Effector memory CD8-positive, alpha-beta T cell (primary cell): Measurements from ENCODE around the gene CRELD2.

Source experiments
- ATAC-seq: fragments of 150-1000 bp; cut with Tn5 transposase; replicated peaks from 2 replicates; pipeline ENCODE4 v1.10.0; 2021; ENCODE audit warnings: mild to moderate bottlenecking, moderate library complexity
- DNase-seq, 3 experiments: peaks; one replicate each; pipeline ENCODE4 v3.0.0; 2021
- H3K27ac Mint-ChIP-seq, 2 donors: one replicate each; pipeline ENCODE4 v1.8.0; 2022; ENCODE audit warnings: mild to moderate bottlenecking in 2 of 2, mixed read lengths in 2 of 2, moderate library complexity in 2 of 2
- H3K27me3 Mint-ChIP-seq, 2 donors: one replicate each; pipeline ENCODE4 v1.8.0; 2022; ENCODE audit warnings: mixed read lengths in 2 of 2
- H3K36me3 Mint-ChIP-seq: one replicate; pipeline ENCODE4 v1.8.0; 2022; ENCODE audit warnings: mild to moderate bottlenecking, moderate library complexity, mixed read lengths; ENCODE audit not compliant: insufficient read depth
- H3K4me1 Mint-ChIP-seq, 2 donors: one replicate each; pipeline ENCODE4 v1.8.0; 2022; ENCODE audit warnings: low read depth in 2 of 2, mixed read lengths in 2 of 2
- H3K4me3 Mint-ChIP-seq, 2 donors: one replicate each; pipeline ENCODE4 v1.8.0; 2022; ENCODE audit warnings: mild to moderate bottlenecking in 2 of 2, mixed read lengths in 2 of 2, moderate library complexity in 2 of 2
- H3K9me3 Mint-ChIP-seq, 2 donors: one replicate each; pipeline ENCODE4 v1.8.0; 2022; ENCODE audit warnings: mixed read lengths in 2 of 2

The CRELD2 gene

GRCh38 chr22:49922926-49923325, 4.5 kb downstream of the CRELD2 start:
- Mint-ChIP-seq H3K4me1 (peaks cover 18 to 22% of the 10 kb centered on the region in 2 donors), H3K27ac (no peak overlapping the region), H3K4me3 (no peak overlapping the region), H3K36me3 (peaks cover 14% of the 10 kb centered on the region), H3K27me3 (no peaks in the 10 kb centered on the region), H3K9me3 (no peaks in the 10 kb centered on the region)
- no peak for DNase-seq
- ATAC-seq, result no peak

DNA sequence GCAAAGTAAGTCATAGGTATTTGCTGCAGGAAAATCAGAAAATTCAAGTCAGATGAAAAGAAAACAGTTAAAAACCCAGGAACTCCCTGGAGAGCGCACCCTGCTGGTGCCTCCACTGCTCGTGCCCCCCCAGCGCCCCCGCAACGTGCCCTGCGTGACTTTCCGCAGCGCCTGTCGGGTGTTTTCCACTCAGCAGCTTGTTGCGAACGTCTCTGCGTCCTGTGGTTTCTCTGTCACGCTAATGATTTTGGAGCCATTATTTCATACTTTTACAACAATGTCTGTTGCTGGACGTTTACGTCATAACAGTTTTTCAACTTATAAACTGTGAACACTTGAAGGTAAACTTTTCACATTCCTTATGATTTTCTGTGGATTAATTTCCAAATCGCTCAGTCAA, 5.0 kb downstream of the CRELD2 start:
- H3K9me3 Mint-ChIP-seq, result no peaks in the 10 kb centered on the region
- DNase-seq (no peak), ATAC-seq (no peak)
- no peak overlapping the region for H3K27ac Mint-ChIP-seq
- peaks cover 14% of the 10 kb centered on the region for H3K36me3 Mint-ChIP-seq
- no peak overlapping the region for H3K4me3 Mint-ChIP-seq
- H3K27me3 Mint-ChIP-seq, result no peaks in the 10 kb centered on the region
- peaks cover 18 to 24% of the 10 kb centered on the region in 2 donors for H3K4me1 Mint-ChIP-seq

GRCh38 chr22:49924113-49924833, 5.8 kb downstream of the CRELD2 start:
- Mint-ChIP-seq H3K27ac (peak overlapping the region in 1 of 2 donors; percentile 92), H3K4me3 (peak overlapping the region; percentile 69 to 82)
- no peak for ATAC-seq

DNA sequence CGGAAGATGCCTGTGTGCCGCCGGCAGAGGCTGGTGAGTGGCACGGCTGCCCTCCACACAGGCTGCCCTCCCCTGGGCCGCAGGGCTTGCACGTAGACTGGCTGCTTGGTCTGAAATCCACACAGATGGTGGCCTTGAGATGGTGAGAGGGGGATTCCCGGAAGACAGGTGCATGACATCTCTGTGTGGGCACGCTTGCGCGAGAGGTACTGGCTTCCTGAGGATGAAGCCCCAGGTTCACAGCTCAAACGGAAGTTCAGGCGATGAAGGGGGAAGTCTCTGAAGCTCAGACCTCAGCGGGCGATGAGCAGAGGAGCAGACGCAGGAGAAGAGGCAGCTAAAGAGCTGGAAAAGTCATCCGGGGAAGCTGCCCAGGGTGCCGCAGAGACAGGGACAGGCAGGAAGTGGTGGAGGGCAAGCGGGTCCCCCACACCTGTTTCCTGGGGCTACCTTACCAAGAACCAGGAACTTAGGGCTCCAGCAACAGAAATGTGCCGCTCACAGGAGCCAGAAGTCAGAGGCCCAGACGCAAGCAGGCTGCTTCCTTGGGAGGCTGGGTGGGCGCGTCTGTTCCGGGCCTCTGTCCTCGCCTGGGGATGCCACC, 7.2 kb downstream of the CRELD2 start:
- peaks cover 10% of the 10 kb centered on the region for H3K36me3 Mint-ChIP-seq
- no peaks in the 10 kb centered on the region for H3K27me3 Mint-ChIP-seq
- peak overlapping the region; percentile 92 to 97 for H3K27ac Mint-ChIP-seq
- H3K4me3 Mint-ChIP-seq, result peak overlapping the region; percentile 69 to 82
- peaks cover 13 to 17% of the 10 kb centered on the region in 2 donors for H3K4me1 Mint-ChIP-seq
- DNase-seq (peak; percentile 68 to 74 (median 73)), ATAC-seq (peak; percentile 91)
- H3K9me3 Mint-ChIP-seq, result no peaks in the 10 kb centered on the region

More at GRCh38 chr22:49924113-49924833, 5.8 kb downstream of the CRELD2 start:
- no peak for DNase-seq
- Mint-ChIP-seq H3K27me3 (no peaks in the 10 kb centered on the region), H3K9me3 (no peaks in the 10 kb centered on the region), H3K4me1 (peaks cover 18 to 24% of the 10 kb centered on the region in 2 donors), H3K36me3 (peaks cover 14% of the 10 kb centered on the region)

DNA sequence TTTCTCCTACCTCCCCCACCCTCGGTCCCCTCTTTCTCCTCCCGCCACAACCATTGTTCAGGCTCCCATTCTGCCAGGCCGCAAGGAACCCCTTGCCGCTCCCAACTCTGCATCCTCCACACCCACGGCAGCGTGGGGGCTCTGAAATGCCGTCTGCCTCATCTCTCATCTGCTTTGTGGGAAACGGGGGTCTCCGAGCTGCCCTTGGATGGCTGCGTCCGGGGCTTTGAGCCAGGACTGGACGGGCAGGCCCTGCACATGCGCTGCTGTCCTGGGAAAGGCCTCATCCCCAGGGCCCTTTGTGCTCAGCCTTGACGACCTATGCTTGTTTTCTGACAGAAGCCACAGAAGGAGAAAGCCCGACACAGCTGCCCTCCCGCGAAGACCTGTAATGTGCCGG, 8.5 kb downstream of the CRELD2 start:
- peak overlapping the region; percentile 40 to 46 for H3K4me3 Mint-ChIP-seq
- DNase-seq (no peak), ATAC-seq (no peak)
- peaks cover 17 to 23% of the 10 kb centered on the region in 2 donors for H3K4me1 Mint-ChIP-seq
- peaks cover 10% of the 10 kb centered on the region for H3K36me3 Mint-ChIP-seq
- no peaks in the 10 kb centered on the region for H3K9me3 Mint-ChIP-seq
- no peaks in the 10 kb centered on the region for H3K27me3 Mint-ChIP-seq
- H3K27ac Mint-ChIP-seq, result peak overlapping the region; percentile 23 to 92

DNA sequence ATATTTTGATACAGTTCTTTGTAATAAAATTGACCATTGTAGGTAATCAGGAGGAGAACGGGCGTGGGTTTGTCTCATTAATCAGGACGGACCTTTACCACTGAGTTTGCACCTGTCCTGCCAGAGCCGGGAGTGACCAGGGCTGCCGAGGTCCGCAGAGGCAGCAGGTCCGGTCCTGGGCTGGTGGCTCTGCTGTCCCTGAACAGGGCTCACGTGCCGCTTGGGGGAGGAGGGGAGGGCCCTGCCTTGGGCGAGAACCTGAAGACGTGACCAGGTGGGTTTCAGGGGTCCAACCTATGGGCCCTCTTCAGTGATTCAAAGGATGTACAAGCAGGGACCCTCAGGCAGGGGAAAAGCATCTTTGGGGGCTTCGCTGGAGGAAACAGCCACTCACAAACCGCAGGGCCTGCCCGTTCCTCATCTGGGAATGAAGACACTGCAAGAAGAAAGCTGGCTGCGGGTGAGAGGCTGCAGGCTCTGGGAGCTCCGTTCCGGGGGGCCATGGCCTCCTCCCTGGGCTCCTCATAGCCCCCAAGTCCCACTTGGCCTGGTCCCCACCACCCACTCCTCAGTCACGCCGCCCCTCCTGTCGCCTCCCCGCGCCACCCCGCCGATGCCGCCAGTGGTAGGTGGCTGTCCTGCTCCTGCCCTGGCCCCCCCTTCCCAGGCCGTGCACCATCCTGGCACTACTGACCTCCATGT, 9.2 kb downstream of the CRELD2 start:
- H3K4me3 Mint-ChIP-seq, result no peak overlapping the region
- H3K36me3 Mint-ChIP-seq, result peaks cover 10% of the 10 kb centered on the region
- peaks cover 17 to 23% of the 10 kb centered on the region in 2 donors for H3K4me1 Mint-ChIP-seq

DNA sequence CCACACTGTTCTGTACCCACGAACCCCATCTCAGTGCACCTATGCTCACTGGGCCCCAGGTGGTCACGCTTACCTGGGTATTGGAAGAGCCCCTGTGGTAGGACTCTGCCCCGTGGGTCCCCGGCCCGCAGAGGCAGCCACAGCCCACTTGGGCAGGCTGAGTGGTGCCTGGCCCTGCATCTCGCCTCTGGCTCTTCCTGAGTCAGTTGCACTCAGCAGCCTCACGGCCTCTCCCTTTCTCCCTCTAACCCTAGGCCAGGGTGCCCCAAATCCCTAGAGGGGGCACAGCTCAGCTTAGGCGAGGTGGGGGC, 9.7 kb downstream of the CRELD2 start:
- Mint-ChIP-seq H3K36me3 (peaks cover 13% of the 10 kb centered on the region), H3K4me1 (peaks cover 22 to 25% of the 10 kb centered on the region in 2 donors), H3K9me3 (no peaks in the 10 kb centered on the region), H3K27ac (peak overlapping the region; percentile 31 to 92), H3K4me3 (peak overlapping the region; percentile 17 to 27), H3K27me3 (no peaks in the 10 kb centered on the region)
- ATAC-seq (no peak), DNase-seq (no peak)

More for the DNA sequence above, 9.2 kb downstream of the CRELD2 start:
- peak overlapping the region; percentile 23 to 92 for H3K27ac Mint-ChIP-seq
- no peaks in the 10 kb centered on the region for H3K27me3 Mint-ChIP-seq
- DNase-seq (no peak), ATAC-seq (no peak)
- H3K9me3 Mint-ChIP-seq, result no peaks in the 10 kb centered on the region

DNA sequence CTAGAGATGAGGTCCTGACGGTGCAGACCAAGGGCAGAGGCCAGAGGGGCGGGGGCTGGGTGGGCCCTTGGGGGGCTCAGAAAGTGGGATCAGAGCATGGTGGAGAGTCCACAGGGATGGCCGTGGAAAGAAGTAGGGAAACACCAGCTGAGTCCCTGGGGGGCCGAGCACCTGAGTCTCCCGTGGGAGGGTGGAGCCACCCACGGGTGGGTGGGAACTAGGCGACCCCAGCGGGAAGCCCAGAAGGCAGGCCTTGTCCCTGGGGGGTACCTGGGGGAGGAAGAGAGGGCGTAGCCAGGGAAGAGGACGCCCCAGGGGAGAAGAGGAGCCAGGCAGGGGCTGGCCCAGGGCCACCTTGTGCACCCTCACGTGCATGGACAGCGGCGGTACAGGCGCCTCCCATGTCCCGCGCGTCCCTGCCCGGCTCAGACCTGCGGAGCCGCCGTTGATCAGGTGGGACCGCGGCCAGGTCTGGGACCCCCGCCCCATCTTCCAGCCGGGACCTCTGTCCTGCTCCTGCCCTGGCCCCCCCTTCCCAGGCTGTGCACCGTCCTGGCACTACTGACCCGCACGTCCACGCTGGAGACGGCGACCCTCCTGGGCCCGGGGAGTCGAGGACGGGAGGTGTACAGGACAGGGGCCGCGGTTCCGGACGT, 10.2 kb downstream of the CRELD2 start:
- Mint-ChIP-seq H3K4me1 (peaks cover 25 to 28% of the 10 kb centered on the region in 2 donors), H3K36me3 (peaks cover 15% of the 10 kb centered on the region), H3K9me3 (no peaks in the 10 kb centered on the region), H3K4me3 (peak overlapping the region; percentile 17 to 27), H3K27me3 (no peaks in the 10 kb centered on the region), H3K27ac (peak overlapping the region; percentile 31 to 92)
- DNase-seq, result no peak
- no peak for ATAC-seq

GRCh38 chr22:49929211-49929979, 11.0 kb downstream of the CRELD2 start:
- Mint-ChIP-seq H3K9me3 (no peaks in the 10 kb centered on the region), H3K36me3 (peaks cover 18% of the 10 kb centered on the region), H3K4me3 (no peak overlapping the region), H3K4me1 (peaks cover 25 to 28% of the 10 kb centered on the region in 2 donors), H3K27me3 (no peaks in the 10 kb centered on the region), H3K27ac (peak overlapping the region in 1 of 2 donors; percentile 23)
- ATAC-seq (peak; percentile 52), DNase-seq (peak; percentile 70 to 82 (median 72))

GRCh38 chr22:49929994-49930575, 11.7 kb downstream of the CRELD2 start:
- H3K36me3 Mint-ChIP-seq, result peaks cover 14% of the 10 kb centered on the region
- H3K4me1 Mint-ChIP-seq, result peaks cover 23 to 27% of the 10 kb centered on the region in 2 donors
- ATAC-seq (no peak), DNase-seq (no peak)
- no peaks in the 10 kb centered on the region for H3K27me3 Mint-ChIP-seq
- H3K27ac Mint-ChIP-seq, result peak overlapping the region in 1 of 2 donors; percentile 23
- H3K4me3 Mint-ChIP-seq, result no peak overlapping the region
- no peaks in the 10 kb centered on the region for H3K9me3 Mint-ChIP-seq

- H3K36me3 Mint-ChIP-seq, result peaks cover 7% of the 10 kb centered on the region
- peaks cover 16 to 21% of the 10 kb centered on the region in 2 donors for H3K4me1 Mint-ChIP-seq
Observed at GRCh38 chr22:49930596-49931412, 12.4 kb downstream of the CRELD2 start.

More at GRCh38 chr22:49930596-49931412, 12.4 kb downstream of the CRELD2 start:
- H3K9me3 Mint-ChIP-seq, result no peaks in the 10 kb centered on the region
- no peaks in the 10 kb centered on the region for H3K27me3 Mint-ChIP-seq
- no peak for DNase-seq
- H3K4me3 Mint-ChIP-seq, result no peak overlapping the region
- no peak overlapping the region for H3K27ac Mint-ChIP-seq
- ATAC-seq, result peak; percentile 1
